ENCODE results near the gene ITPR2. TPM values are rescaled to one million over a fixed set of nuclear protein-coding genes. Genes with fewer than 3 reads are reported as not detected.
A peak's percentile ranks its signal among the peaks of the same experiment; 100 is the strongest.

The ITPR2 gene
- total and polyA plus RNA-seq, 2 of the 13 experiments (the other 11 are each of a cell fraction or from before 2014, with no cell fraction given) = 31.9 to 81.9 TPM

DNA sequence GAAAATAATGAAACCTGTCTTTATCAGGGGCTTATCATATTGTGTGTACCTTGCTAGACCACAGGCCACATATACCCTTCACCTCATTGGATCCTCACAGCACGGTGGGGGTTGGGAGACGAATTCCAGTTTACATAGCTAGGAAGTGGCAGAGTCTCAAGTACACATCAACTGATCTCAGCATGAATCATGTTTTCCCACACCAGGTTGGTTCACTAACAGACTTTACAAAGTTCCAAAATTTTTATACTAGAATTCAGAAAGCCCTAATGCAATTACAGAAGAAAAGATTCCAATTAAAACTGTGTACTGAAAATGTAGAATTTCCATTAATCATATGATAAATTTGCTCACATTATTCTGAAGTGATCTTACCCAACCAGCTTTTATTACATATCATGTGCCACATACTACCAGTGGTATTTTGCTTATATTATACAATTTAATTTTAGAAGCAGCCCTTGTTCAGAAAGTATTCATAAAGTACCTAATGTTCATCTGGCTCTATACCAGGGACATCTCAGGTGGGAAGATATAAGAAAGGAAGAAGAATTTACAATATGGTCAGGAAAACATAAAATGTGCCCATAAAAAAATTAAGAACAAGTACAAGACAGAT lies 196.2 kb downstream of the ITPR2 start:
- FAIRE-seq (peak; percentile 28), DNase-seq (ENCODE audit: low spot score) (peak; percentile 78), ATAC-seq (peak; percentile 62)
- POLR2A ChIA-PET = no interaction called here
- Histone ChIP-seq H3K79me2 (ENCODE audit: insufficient read depth, low read length) (no peaks in the 10 kb centered on the region), H3K36me3 (replicated peaks in 1 of 2; ENCODE audit: control insufficient read depth in 1 of 2, insufficient read depth in 2 of 2, low read length in 2 of 2) (peaks cover 9 to 27% of the 10 kb centered on the region in 2 experiments), H3K4me2 (ENCODE audit: low read depth, low read length) (0 out of 2 replicates have a peak overlapping the region, but pooled peaks have one; percentile 9), H3K4me1 (ENCODE audit: insufficient read depth, low read length) (peaks cover 66% of the 10 kb centered on the region), H3K27me3 (ENCODE audit: control insufficient read depth in 1 of 2, insufficient read depth in 2 of 2, low read length in 2 of 2) (no peaks in the 10 kb centered on the region), H3K9me3 (ENCODE audit: low read length) (no peaks in the 10 kb centered on the region), H2AFZ (ENCODE audit: low read length) (no peak overlapping the region), H3K4me3 (replicated peaks in 1 of 3; ENCODE audit: insufficient read depth in 1 of 3, low read depth in 2 of 3, low read length in 3 of 3) (no peak overlapping the region), H3K27ac (ENCODE audit: extremely low read length, insufficient read depth, low read length) (peak overlapping the region; percentile 45), H4K20me1 (ENCODE audit: insufficient read depth, low read length) (no peaks in the 10 kb centered on the region), H3K9ac (ENCODE audit: insufficient read depth, low read depth, low read length) (no peak overlapping the region)
- no TSS peak for BruUV-seq (replicated peaks)
- intact Hi-C loops (cut with micrococcal nuclease; ENCODE audit: unreplicated experiment) (no loop called here), in situ Hi-C loops (cut with HindIII; ENCODE audit: extremely low pct_ligation_motif_present, low pct_unique_long_range_greater_than_20kb) (no loop called here)
- CTCF ChIA-PET (ENCODE audit: low intra/inter-chr PET ratio, low total read pairs) = no interaction called here
- WGBS (ENCODE audit: low lambda C conversion rate) = 38% methylated on average over 2 of the region's 2 CpGs
- TF ChIP-seq ZNF12 (CRISPR knock-in tag; IDR thresholded peaks at IDR 0.05) (no peak), FOXO1 (CRISPR knock-in tag; IDR thresholded peaks at IDR 0.05) (peak; percentile 36; the same call in 1 of the 2 replicates), ZNF430 (CRISPR knock-in tag; IDR thresholded peaks at IDR 0.05) (no peak), ZSCAN29 (CRISPR knock-in tag; conservative IDR thresholded peaks at IDR 0.05) (no peak), FOSL2 (CRISPR knock-in tag; IDR thresholded peaks at IDR 0.05) (peak; percentile 85), SKI (IDR thresholded peaks at IDR 0.05; ENCODE audit: partially characterized antibody) (no peak), EP300 (IDR thresholded peaks at IDR 0.05; ENCODE audit: low read depth in 2 of 2, low read length in 2 of 2) (peak in 1 of 2 experiments; percentile 71; a peak in 2 of 4 replicates), EP300 (CRISPR knock-in tag; IDR thresholded peaks at IDR 0.05; ENCODE audit: borderline replicate concordance) (peak; percentile 60; the same call in 1 of the 2 replicates), IRF2 (CRISPR knock-in tag; IDR thresholded peaks at IDR 0.05) (0 out of 2 replicates have a peak, but pooled peaks have one; percentile 47), HNRNPK (IDR thresholded peaks at IDR 0.05; ENCODE audit: low read depth, low read length, poor library complexity, severe bottlenecking) (no peak), HNF4A (CRISPR knock-in tag; IDR thresholded peaks at IDR 0.05) (peak; percentile 49), ZSCAN12 (CRISPR knock-in tag; IDR thresholded peaks at IDR 0.05) (no peak), SOX13 (IDR thresholded peaks at IDR 0.05) (no peak), SOX13 (CRISPR knock-in tag; conservative IDR thresholded peaks at IDR 0.05 in 1 of 2, IDR thresholded peaks at IDR 0.05 in 1 of 2) (0 out of 4 replicates have a peak, but pooled peaks of 1 of the 2 experiments have one; percentile 11)
- TF ChIP-seq, protein P1, sequence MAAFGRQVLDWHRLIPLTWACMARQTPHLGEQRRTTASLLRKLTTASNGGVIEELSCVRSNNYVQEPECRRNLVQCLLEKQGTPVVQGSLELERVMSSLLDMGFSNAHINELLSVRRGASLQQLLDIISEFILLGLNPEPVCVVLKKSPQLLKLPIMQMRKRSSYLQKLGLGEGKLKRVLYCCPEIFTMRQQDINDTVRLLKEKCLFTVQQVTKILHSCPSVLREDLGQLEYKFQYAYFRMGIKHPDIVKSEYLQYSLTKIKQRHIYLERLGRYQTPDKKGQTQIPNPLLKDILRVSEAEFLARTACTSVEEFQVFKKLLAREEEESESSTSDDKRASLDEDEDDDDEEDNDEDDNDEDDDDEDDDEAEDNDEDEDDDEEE (CRISPR knock-in tag; IDR thresholded peaks at IDR 0.05) = no peak
- TF ChIP-seq, protein P2, sequence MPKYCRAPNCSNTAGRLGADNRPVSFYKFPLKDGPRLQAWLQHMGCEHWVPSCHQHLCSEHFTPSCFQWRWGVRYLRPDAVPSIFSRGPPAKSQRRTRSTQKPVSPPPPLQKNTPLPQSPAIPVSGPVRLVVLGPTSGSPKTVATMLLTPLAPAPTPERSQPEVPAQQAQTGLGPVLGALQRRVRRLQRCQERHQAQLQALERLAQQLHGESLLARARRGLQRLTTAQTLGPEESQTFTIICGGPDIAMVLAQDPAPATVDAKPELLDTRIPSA (CRISPR knock-in tag; IDR thresholded peaks at IDR 0.05; ENCODE audit: borderline replicate concordance) = no peak
- TF ChIP-seq, protein P3, sequence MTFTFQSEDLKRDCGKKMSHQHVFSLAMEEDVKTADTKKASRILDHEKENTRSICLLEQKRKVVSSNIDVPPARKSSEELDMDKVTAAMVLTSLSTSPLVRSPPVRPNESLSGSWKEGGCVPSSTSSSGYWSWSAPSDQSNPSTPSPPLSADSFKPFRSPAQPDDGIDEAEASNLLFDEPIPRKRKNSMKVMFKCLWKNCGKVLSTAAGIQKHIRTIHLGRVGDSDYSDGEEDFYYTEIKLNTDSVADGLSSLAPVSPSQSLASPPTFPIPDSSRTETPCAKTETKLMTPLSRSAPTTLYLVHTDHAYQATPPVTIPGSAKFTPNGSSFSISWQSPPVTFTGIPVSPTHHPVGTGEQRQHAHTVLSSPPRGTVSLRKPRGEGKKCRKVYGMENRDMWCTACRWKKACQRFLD (CRISPR knock-in tag; IDR thresholded peaks at IDR 0.05; ENCODE audit: borderline replicate concordance) = no peak
- TF ChIP-seq, protein P4, sequence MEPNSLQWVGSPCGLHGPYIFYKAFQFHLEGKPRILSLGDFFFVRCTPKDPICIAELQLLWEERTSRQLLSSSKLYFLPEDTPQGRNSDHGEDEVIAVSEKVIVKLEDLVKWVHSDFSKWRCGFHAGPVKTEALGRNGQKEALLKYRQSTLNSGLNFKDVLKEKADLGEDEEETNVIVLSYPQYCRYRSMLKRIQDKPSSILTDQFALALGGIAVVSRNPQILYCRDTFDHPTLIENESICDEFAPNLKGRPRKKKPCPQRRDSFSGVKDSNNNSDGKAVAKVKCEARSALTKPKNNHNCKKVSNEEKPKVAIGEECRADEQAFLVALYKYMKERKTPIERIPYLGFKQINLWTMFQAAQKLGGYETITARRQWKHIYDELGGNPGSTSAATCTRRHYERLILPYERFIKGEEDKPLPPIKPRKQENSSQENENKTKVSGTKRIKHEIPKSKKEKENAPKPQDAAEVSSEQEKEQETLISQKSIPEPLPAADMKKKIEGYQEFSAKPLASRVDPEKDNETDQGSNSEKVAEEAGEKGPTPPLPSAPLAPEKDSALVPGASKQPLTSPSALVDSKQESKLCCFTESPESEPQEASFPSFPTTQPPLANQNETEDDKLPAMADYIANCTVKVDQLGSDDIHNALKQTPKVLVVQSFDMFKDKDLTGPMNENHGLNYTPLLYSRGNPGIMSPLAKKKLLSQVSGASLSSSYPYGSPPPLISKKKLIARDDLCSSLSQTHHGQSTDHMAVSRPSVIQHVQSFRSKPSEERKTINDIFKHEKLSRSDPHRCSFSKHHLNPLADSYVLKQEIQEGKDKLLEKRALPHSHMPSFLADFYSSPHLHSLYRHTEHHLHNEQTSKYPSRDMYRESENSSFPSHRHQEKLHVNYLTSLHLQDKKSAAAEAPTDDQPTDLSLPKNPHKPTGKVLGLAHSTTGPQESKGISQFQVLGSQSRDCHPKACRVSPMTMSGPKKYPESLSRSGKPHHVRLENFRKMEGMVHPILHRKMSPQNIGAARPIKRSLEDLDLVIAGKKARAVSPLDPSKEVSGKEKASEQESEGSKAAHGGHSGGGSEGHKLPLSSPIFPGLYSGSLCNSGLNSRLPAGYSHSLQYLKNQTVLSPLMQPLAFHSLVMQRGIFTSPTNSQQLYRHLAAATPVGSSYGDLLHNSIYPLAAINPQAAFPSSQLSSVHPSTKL (CRISPR knock-in tag; IDR thresholded peaks at IDR 0.05) = peak; percentile 71
